IPS-NIHi11 (cell line): ENCODE measurements around the gene ZNF423.

Source experiments
- DNase-seq: peaks from one replicate; pipeline ENCODE4 v3.0.0; 2012; ENCODE audit warnings: mixed read lengths, low spot score

The ZNF423 gene

DNA sequence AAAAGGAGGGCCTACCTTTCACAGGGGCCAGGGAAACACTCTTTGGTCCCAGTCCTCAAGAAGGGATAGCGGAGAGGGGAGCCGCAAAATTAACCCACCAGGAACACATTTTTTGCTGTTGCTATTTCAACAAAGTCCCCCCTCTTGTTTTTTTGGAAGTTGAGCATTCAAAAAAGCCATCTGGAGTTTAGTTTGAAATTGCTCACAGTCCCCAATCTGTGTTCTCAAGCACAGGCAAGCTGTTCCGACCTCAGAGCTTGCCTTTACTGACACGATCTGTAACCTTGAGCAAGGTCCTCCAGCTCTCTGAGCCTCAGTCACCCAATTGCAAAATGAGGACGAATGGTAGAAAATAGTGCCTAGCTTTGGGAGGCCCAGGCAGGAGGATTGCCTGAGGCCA, 131.1 kb downstream of the ZNF423 start:
- DNase-seq, result no peak

DNA sequence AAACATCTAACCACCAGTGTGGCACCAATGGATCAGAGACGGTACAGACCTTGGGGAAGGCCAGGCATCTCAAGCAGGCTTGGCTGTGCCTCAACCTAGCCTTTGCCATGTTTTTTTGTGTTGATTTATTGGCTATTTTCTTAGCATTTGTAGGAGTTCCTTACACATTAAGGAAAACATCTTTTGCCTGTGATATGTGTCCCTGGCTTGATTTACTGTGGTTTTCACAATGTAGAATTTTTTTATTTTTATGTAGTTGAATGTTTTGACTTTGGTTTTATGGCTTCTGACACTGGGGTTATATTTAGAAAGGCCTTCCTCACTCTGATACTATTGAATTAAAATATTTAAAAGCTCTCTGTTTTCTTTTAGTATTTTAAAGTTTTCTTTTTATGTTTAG, 132.6 kb downstream of the ZNF423 start:
- no peak for DNase-seq

DNA sequence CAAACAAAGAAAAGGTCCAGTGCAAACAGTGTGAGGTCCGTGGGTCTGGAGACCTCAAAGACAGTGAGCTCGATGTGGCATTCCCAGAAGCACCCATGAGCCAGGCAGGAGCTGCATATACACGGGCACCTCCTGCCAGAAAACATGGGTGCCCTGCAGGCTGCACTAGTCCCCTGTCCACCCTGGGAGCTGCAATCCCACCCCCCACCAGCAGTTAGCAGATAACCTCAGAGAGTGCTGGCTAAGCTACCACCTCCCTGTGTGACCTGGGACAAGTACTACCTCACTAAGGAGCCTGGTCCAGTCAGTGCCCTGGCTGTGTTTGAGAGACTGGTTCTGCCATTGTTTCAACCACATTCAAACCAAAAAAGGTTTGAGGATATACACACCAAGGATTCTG, 135.7 kb downstream of the ZNF423 start:
- DNase-seq, result no peak

DNA sequence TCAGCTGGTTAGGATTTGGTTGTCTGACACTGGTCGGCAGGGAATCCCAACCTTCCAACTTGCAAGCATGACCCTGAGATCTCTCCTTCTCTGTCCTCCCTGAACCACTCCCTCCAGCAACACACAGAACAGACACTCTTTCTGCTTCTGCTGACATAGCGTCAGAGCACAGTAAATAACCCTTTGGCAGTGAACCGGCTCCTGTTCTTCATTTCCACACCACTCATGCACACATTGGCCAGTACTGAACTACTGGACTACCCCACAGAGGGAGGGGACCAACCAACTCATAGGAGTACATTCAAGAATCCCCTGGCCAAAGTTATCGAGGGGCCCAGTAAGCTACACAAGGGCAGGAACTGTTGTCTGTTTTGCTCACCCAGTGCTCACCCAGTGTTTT, 138.2 kb downstream of the ZNF423 start:
- no peak for DNase-seq

DNA sequence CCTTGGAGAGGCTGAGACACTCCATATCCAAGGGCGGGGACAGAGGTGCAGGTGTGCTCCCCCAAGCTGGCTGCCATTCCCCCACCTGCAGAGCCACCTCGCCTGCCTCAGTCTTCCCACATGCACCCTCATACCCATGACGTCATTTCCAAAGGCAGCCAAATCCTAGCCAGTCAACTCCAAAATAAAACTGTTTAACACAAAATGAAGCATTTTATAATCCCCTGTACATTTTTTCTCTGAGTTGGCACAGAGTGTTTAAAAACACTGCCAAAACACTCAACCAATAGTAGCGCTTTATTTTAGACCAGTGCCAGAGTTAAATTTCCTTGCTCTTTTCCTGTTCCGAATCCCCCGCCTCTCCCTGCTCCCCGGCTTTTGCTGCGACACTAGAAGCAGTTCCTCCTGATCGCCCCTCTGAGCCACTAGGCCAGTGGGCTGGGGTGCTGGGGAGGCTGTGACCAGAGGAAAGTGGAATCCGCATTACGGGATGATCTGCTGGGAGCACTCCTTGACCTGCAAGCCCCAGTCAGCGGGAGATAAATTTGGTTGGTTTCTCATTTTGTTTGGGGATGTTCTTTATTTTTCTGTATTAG, 139.5 kb downstream of the ZNF423 start:
- no peak for DNase-seq

DNA sequence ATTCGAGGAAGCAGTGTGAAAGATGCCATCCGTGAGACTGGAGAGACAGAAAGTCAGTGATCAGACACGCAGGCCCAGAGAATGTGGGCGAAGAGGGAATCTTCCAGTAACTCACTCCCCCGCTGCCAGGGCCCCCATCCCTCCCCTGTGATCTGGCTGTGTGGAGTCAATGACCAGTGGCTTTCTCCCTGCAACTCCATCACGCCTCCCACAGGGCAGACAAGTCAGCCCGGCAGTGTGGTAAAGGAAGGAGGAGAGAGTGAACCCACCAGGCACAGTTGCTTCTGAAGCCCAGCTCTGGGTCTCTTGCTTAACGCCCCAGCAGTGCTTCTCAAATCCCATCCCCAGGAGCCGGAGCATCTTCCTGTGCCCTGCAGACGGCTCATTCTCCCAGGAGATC, 142.1 kb downstream of the ZNF423 start:
- DNase-seq, result no peak

DNA sequence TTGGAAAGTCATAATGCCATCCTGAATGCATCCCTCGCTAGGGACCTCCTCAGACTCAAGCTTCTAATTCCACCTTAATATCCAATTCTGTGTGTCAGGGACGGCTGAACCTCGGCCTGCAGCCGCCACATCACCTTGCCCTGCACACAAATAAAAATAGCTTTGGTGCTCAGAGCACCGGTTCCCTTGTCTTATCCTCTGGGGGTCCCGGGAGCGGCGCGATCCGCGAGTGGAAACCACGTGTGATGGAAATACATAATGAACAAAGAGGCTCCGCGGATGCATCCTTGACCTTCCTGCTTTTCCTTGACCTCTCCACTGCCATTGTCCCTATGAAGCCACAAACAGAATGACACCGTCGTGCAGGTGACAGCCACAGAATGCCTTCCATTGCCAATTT, 143.4 kb downstream of the ZNF423 start:
- no peak for DNase-seq

DNA sequence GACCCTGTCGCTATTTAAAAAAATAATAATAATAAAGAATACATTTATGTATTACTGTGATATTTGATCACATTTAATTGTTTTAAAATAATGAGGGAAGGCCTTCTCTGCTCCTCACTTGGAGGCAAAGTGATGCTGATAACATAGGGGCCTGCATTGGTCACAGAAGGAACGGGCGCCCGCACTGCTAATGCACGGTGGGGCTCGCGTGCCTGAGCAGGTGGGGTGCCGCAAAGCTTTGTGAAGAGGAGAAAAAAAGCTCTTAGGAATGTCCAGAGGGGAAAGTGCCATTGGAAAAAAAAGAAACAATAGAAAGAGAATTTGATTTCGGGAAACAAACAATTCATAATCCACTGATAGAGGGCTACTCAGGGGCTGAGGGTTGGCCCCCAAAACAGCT, 143.8 kb downstream of the ZNF423 start:
- no peak for DNase-seq

DNA sequence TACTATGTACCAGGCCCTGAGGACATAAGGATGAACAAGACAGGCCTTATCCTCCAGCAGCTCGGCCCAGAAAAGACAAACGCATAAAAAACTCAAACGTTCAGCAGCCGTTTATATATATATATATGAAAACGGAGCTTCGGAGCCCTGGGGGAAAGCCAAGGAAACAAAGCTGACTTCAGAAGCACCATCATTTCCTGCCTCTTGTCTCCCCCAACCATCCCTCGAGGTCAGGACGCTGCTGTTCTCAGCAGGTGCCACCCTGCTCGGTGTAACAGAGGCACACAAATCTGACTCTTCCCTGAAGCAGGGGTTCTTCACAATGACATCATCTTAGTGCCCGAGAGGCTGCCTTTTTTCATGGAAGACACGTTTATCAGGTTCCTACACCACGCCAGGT, 146.9 kb downstream of the ZNF423 start:
- DNase-seq, result no peak

DNA sequence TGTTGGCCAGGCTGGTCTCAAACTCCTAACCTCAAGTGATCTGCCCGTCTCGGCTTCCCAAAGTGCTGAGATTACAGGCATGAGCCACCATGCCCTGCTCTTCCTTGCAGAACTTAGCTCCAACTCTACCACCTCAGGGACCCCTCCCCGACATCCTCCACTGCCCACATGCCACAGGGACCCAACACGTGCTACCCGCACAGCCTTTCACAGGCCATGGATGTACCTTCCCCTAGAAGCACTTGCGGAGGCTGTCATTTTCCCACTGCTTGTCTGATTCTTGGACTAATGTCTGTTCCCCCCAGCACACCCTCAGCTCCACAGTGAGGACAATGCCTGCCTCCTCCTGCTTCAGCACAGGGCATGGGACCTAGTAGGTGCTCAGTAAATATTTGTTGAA, 147.4 kb downstream of the ZNF423 start:
- no peak for DNase-seq

DNA sequence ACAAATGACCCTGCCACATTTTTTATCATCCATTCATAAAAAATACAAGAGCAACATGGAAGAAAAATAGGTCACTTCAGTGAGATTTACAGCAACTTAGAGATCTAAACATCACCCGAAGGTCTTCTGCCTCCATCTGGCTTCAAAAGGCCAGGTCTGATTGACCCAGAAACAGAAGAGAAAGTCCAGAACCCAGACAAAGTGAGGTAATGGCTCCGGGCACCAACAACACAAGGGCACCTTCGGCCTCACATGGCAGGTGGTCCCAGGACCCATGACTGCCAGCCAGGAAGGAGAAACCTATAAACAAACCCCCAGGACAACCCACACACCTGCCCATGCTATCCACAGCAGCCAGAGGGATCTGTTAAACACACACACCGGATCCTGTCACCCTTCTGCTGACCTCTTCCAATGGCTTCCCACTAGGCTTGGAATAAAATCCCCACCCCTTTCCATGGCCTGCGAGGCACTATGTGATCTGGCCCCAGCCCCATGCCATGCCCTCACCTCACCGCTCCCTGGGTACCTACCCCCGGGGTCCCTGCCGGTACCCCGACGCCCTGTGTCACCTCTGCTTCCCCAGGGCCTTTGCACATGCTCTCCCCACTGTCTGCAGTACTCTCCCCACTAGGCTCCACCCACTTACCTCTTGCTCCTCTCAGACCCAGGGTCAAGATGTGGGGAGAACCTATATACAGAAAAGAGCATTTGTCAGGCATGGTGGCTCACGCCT, 149.1 kb downstream of the ZNF423 start:
- DNase-seq, result no peak

DNA sequence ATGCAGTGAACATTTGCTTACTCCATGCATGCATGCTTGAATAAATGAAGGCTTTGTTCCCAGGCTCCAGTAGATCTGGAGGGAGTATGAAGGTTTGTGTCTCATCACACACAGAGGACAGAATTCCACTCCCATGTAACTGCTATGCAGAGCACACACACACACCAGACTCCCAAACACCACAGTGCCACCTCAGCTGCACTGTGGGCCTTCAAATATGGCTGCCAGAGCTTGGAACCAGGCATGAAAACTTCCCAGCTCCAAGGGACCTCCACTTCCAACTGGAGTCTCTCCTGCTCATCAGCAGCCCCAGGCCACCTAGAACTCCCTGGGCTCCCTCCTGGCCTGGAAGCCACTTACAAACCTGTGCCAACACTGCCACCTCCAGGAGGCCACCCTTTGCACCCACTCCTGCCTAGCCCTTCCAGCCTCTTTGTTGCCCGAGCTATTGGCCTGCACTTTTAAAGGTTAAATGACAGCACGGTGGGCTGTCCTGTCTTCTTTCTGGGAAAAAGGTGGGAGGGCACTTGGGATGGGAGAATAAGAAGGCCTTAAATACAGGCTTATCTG, 151.2 kb downstream of the ZNF423 start:
- no peak for DNase-seq

DNA sequence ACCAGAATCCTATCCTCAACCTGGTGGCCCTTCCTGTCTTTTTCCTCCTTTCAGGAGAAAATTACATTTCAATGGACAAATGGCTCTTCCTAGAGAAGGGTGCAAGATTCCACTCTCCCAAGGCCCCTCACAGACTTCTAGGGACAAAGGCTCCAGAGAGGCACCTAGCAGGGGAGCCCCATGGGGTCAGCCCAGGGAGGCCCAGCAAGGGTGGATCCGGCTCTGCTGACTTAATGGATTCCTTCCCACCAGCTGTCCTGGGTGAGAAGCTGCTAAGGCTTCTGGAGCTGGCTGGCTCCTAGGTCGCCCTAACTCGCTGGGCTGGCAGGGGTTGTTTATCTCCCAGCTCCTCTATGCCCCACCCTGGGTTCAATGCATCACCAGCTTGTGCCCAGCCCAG, 152.4 kb downstream of the ZNF423 start:
- no peak for DNase-seq

DNA sequence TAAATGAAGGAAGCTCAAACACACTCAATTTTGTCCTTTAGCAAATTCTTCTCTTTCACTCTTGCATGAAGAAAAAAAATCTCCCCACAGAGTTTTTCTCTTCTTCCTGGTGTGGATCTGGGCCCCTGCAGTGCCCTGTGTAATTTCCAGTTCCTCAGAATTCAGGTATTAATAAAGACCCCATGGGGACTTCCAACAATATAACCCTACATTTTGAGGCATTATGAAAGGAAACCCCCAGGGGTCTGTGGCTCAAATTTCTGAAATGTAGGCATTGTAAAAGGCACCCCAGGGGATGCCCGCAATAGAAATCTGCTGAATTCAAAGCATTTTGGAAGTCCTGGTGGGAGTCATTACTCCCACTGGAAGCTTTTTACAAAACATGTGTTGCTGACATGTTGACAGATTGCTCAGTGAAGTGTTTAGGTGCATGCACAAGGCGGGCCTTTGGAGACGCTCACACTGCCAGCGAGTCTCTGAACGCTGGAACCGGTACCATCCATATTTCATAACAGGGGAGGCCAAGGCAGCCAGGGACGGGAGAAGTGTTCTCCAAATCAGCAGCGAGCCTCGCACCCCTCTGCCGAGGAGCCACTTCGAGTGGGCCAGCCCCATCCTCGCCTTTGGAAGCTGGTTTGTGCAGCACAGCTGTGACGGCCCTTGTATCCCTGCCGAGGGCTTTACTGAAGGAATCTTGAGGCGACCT, 154.0 kb downstream of the ZNF423 start:
- DNase-seq, result peak; percentile 71

DNA sequence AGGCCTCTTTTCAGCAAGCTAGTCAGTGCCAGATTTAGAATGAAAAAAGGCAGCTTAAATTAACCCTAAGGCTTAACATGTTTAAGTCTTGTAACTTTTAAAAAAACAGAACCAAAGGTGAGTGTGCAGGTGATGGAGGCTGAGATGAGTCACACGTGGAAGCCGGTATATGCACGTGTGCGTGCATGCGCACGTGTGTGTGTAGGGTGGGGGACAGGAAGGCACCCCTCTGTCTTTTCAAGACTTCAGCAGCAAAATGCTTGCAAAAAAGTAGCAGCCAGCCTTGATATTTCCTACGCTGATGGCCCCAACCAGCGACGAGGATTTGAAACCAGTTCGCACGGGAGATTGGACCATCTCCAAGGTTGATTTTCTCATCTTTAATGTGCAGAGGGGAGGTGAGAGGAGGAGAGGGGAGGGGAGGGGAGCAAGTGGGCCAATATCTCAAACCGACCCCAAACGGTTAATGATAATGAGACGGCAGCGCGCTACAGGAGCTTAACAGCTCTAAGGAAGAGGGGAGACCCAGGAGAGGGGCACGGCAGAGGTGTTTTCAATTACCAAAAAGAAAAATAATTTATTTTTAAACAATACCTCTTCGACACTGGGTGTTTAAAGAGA, 154.7 kb downstream of the ZNF423 start:
- no peak for DNase-seq

DNA sequence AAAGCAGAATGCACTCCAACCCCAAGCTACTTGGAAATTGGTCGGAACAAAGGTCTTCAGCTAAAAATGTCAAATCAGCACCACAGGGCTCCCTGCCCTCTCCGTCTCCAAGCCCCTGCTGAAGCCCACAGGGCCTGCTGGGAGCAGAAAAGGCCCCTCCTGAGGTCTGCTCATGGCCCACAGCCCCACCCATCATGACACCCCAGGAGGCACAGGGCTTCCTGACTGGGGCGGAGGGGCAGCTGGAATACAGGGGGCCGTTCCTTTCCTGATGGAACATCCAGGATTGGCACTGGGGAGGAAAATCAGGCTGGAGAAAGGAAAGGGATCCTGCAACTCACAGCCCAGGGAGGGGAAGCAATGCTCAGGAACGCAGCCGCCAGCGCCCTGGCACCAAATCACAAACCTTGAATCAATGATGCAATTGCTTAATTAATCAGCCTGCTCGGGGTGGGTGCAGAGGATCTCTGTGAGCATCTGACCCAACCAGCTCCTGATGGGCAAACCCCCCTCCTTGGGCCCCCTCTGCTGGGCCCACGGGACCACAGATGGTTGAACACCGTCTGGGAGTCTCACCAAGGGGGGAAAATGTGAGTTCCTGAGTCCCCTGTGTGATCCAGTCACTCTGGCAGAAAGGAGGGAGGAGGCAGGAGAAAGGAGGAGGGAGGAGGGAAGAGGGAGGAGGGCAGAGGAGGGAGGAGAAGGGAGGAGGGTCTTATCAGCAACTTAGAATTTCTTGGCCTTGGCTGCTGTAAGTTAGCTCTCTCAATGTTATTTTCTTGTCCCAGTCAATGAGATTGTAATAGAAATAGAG, 155.5 kb downstream of the ZNF423 start:
- no peak for DNase-seq

DNA sequence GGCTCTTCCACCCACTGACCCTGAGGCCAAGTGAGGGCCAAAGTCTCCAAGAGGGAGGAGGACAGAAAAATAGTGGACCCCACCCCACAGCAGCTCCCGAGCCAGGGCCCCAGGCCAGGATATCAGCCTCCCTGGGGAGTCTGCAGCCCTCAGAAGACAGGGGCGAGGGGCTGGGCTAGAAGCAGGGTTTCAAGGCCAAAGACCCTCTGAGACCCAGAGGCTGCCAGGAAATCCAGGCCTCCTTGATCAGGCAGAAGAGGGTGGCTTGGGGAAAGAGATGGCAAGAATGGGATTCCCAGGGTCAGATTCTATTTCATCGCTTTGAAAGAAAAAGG, 156.1 kb downstream of the ZNF423 start:
- no peak for DNase-seq

DNA sequence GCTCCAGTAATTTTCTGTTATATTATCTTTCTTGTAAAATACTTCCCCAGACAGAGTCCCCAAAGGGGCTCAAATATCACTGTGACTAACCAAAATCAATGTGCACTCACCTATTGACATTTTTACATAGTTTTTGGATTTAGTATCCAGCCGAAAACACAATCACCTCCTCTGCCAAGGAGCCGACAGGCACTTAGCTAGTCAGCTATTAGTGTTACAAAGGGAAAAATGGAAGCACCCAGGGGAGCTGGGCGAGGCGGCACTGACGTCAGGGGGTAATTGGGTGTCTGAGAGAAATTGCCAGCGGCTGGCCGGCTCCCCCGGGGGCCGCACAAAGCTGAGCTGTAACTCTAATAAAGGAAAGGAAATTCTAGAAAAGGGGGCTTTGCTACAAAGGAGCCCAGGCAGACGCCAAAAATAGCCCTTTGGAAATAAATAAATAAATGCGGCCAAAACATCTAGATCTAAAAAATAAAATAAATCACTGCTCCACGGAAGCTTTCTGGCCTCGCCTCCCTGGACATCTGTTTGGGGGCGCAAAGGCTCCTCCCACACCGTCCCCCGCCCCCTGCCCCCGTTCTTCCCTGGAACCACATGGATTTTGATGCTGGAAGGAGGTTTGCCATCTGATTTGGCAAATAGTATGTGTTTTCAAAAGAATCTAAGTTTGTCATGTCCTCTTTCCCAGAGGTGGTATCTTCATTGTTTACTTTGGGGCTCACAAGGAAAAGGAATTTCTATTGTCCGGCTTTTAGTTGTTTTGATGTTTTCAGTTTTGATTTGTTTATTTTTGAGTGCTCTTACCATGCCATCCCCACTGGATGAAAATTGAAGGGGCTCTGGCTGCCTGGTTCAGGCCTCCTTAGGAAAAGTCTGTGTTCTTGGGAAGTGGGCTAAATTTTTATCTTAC, 156.7 kb downstream of the ZNF423 start:
- no peak for DNase-seq

DNA sequence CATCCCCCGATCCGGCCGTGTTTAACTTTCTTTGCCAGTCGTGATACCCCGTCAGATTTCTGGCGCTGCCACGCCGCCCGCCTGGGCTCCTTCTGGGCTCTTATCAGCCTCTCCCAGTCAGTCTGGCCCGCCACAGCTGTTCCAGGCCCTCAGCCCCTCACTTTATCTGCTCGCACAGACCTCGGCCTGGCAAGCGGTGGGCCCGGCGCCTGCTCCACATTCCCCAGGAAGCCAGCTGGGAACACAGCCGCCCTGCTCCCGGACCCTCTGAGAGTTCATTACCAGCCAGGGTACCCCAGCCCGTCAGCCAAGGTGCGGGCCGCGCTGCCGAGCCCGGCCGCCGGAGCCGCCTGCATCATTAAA, 157.5 kb downstream of the ZNF423 start:
- no peak for DNase-seq

DNA sequence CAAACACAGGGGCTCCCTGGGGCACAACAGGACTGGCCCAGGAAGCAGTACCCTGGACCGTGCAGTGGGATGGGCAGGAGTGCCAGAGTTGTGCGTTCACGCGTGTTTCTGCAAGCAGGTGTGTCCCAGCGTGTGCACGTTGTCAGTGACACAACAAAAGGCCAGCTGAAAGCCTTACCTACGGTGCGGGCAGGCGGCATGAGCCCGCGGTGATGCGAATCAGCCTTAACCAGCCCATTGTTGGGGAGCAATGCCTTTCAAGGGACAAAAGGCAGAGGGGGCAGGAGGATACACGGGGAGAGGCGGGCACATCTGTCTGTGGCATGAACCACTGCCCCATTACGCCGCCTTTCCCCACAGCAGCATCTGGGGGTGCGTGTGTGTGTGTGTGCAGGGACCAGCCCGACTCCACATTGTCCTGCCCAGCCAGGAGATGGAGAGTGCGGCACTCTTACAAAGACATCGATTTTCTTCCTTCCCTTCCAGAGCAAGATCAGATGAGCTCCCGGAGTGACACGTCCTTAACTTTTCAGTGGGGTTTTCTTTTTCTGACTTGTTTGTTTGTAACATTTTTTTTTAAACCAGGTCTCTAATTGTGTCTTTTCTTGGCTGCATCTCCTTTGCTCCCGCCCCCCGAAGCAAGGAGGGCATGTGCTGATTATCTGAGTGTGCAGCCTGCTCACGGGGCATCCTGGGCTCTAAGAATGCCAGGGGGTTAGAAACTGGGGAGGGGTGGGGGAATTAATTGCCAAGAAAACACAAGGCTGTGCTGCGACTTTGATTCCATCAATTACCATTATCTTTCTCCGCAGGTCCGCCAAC, 158.1 kb downstream of the ZNF423 start:
- DNase-seq, result no peak
